Measurements from ENCODE around the gene PROZ.
"Not testable (repeated sequence)": the region's sequence is repeated elsewhere in the genome, so short reads cannot be mapped to it uniquely, and the experiment has no call there.

The PROZ gene

GRCh38 chr13:113155982-113156655, 2.3 kb upstream of the PROZ start:
- Mint-ChIP-seq H3K4me3 (no peak overlapping the region), H3K27ac (no peak overlapping the region), H3K9me3 (peaks cover 13% of the 10 kb centered on the region), H3K4me1 (peaks cover 32% of the 10 kb centered on the region), H3K36me3 (peaks cover 25% of the 10 kb centered on the region)
- ATAC-seq: no peak
- DNase-seq (ENCODE audit: low spot score in 2 of 2): no peak

- Mint-ChIP-seq H3K36me3 (peaks cover 22% of the 10 kb centered on the region), H3K4me3 (no peak overlapping the region), H3K9me3 (peaks cover 13% of the 10 kb centered on the region), H3K4me1 (peaks cover 23% of the 10 kb centered on the region), H3K27ac (no peak overlapping the region)
- ATAC-seq: no peak
- no peak for DNase-seq (ENCODE audit: low spot score in 2 of 2)
Measured at GRCh38 chr13:113157206-113157928, 1.1 kb upstream of the PROZ start.

GRCh38 chr13:113158946-113159345, 498 bp downstream of the PROZ start:
- no peak overlapping the region for H3K27ac Mint-ChIP-seq
- no peak overlapping the region for H3K4me3 Mint-ChIP-seq
- H3K9me3 Mint-ChIP-seq: peaks cover 13% of the 10 kb centered on the region
- peaks cover 27% of the 10 kb centered on the region for H3K4me1 Mint-ChIP-seq
- peaks cover 27% of the 10 kb centered on the region for H3K36me3 Mint-ChIP-seq
- no peak for ATAC-seq
- no peak for DNase-seq (ENCODE audit: low spot score in 2 of 2)

- H3K9me3 Mint-ChIP-seq: peaks cover 13% of the 10 kb centered on the region
- H3K4me3 Mint-ChIP-seq: no peak overlapping the region
- ATAC-seq (no peak), DNase-seq (ENCODE audit: low spot score in 2 of 2) (no peak)
- peaks cover 22% of the 10 kb centered on the region for H3K36me3 Mint-ChIP-seq
- H3K27ac Mint-ChIP-seq: peak overlapping the region; percentile 65
- peaks cover 33% of the 10 kb centered on the region for H3K4me1 Mint-ChIP-seq
Measured at GRCh38 chr13:113159701-113160100, 1.3 kb downstream of the PROZ start.

- H3K4me3 Mint-ChIP-seq: peak overlapping the region; percentile 61
- DNase-seq (ENCODE audit: low spot score in 2 of 2): no peak
- no peak for ATAC-seq
- peaks cover under 1% of the 10 kb centered on the region for H3K9me3 Mint-ChIP-seq
- peaks cover 44% of the 10 kb centered on the region for H3K4me1 Mint-ChIP-seq
- peaks cover 14% of the 10 kb centered on the region for H3K36me3 Mint-ChIP-seq
- peak overlapping the region; percentile 87 for H3K27ac Mint-ChIP-seq
Measured at GRCh38 chr13:113160983-113161382, 2.5 kb downstream of the PROZ start.

GRCh38 chr13:113161433-113161832, 3.0 kb downstream of the PROZ start:
- peaks cover 49% of the 10 kb centered on the region for H3K4me1 Mint-ChIP-seq
- H3K27ac Mint-ChIP-seq: peak overlapping the region; percentile 87
- no peak for DNase-seq (ENCODE audit: low spot score in 2 of 2)
- no peaks in the 10 kb centered on the region for H3K9me3 Mint-ChIP-seq
- ATAC-seq: no peak
- H3K4me3 Mint-ChIP-seq: peak overlapping the region; percentile 61
- peaks cover 14% of the 10 kb centered on the region for H3K36me3 Mint-ChIP-seq

GRCh38 chr13:113161975-113162374, 3.5 kb downstream of the PROZ start:
- not testable (repeated sequence) for ATAC-seq; DNase-seq (ENCODE audit: low spot score in 2 of 2); H3K4me3 Mint-ChIP-seq; H3K27ac Mint-ChIP-seq; H3K9me3 Mint-ChIP-seq
- peaks cover 14% of the 10 kb centered on the region for H3K36me3 Mint-ChIP-seq
- H3K4me1 Mint-ChIP-seq: peaks cover 53% of the 10 kb centered on the region

- DNase-seq (ENCODE audit: low spot score in 2 of 2) (no peak), ATAC-seq (peak; percentile 29)
- H3K4me3 Mint-ChIP-seq: peak overlapping the region; percentile 61
Measured at GRCh38 chr13:113162783-113163685, 4.6 kb downstream of the PROZ start.

GRCh38 chr13:113164492-113164891, 6.0 kb downstream of the PROZ start:
- no peak for ATAC-seq
- Mint-ChIP-seq H3K4me3 (no peak overlapping the region), H3K4me1 (peaks cover 48% of the 10 kb centered on the region), H3K36me3 (peaks cover 11% of the 10 kb centered on the region), H3K27ac (no peak overlapping the region), H3K9me3 (peaks cover 6% of the 10 kb centered on the region)
- no peak for DNase-seq (ENCODE audit: low spot score in 2 of 2)

More at GRCh38 chr13:113162783-113163685, 4.6 kb downstream of the PROZ start:
- Mint-ChIP-seq H3K36me3 (peaks cover 16% of the 10 kb centered on the region), H3K9me3 (peaks cover 3% of the 10 kb centered on the region), H3K27ac (peak overlapping the region; percentile 80), H3K4me1 (peaks cover 47% of the 10 kb centered on the region)

- H3K36me3 Mint-ChIP-seq: peaks cover 14% of the 10 kb centered on the region
- DNase-seq (ENCODE audit: low spot score in 2 of 2) (no peak), ATAC-seq (peak; percentile 97)
- H3K27ac Mint-ChIP-seq: no peak overlapping the region
- H3K4me1 Mint-ChIP-seq: peaks cover 53% of the 10 kb centered on the region
- H3K4me3 Mint-ChIP-seq: peak overlapping the region; percentile 29
- peaks cover 6% of the 10 kb centered on the region for H3K9me3 Mint-ChIP-seq
Measured at GRCh38 chr13:113166266-113166665, 7.8 kb downstream of the PROZ start.

- ATAC-seq: no peak
- Mint-ChIP-seq H3K36me3 (peaks cover 18% of the 10 kb centered on the region), H3K4me3 (peak overlapping the region; percentile 29), H3K4me1 (peaks cover 51% of the 10 kb centered on the region), H3K27ac (no peak overlapping the region), H3K9me3 (peaks cover 6% of the 10 kb centered on the region)
- no peak for DNase-seq (ENCODE audit: low spot score in 2 of 2)
Measured at GRCh38 chr13:113166681-113167080, 8.2 kb downstream of the PROZ start.

- Mint-ChIP-seq H3K9me3 (peaks cover 6% of the 10 kb centered on the region), H3K4me3 (no peak overlapping the region), H3K27ac (no peak overlapping the region), H3K4me1 (peaks cover 51% of the 10 kb centered on the region), H3K36me3 (peaks cover 23% of the 10 kb centered on the region)
- ATAC-seq: no peak
- DNase-seq (ENCODE audit: low spot score in 2 of 2): no peak
Measured at GRCh38 chr13:113167155-113167554, 8.7 kb downstream of the PROZ start.

- peaks cover 51% of the 10 kb centered on the region for H3K4me1 Mint-ChIP-seq
- DNase-seq (ENCODE audit: low spot score in 2 of 2) (no peak), ATAC-seq (no peak)
- no peak overlapping the region for H3K27ac Mint-ChIP-seq
- no peak overlapping the region for H3K4me3 Mint-ChIP-seq
- H3K36me3 Mint-ChIP-seq: peaks cover 26% of the 10 kb centered on the region
- H3K9me3 Mint-ChIP-seq: peaks cover 6% of the 10 kb centered on the region
Measured at GRCh38 chr13:113167575-113167974, 9.1 kb downstream of the PROZ start.

- DNase-seq (ENCODE audit: low spot score in 2 of 2) (no peak), ATAC-seq (no peak)
- peaks cover 26% of the 10 kb centered on the region for H3K36me3 Mint-ChIP-seq
- peaks cover 6% of the 10 kb centered on the region for H3K9me3 Mint-ChIP-seq
- peaks cover 48% of the 10 kb centered on the region for H3K4me1 Mint-ChIP-seq
- no peak overlapping the region for H3K4me3 Mint-ChIP-seq
- H3K27ac Mint-ChIP-seq: no peak overlapping the region
Measured at GRCh38 chr13:113168211-113168610, 9.8 kb downstream of the PROZ start.

Measured in stimulated activated effector memory CD8-positive, alpha-beta T cell treated with anti-CD3 and anti-CD28 coated beads, Interleukin-12 subunit alpha, Interleukin-12 subunit beta, amount 100 ng/mL, for 72 hours (primary cell).